MG63 (cell line): Measurements from ENCODE around the gene ERICH2. TPM values are rescaled to one million over a fixed set of nuclear protein-coding genes. Genes with fewer than 3 reads are reported as not detected.
A peak's percentile ranks its signal among the peaks of the same experiment; 100 is the strongest.
"Not testable (repeated sequence)": the region's sequence is repeated elsewhere in the genome, so short reads cannot be mapped to it uniquely, and the experiment has no call there.

ENCODE experiments used
- DNase-seq: peaks from one replicate; pipeline ENCODE4 v3.0.0-alpha.2; 2020
- H3K27me3 ChIP-seq: fragments of 250-450 bp; sonication (Bioruptor Pico); 2 replicates; pipeline ENCODE4 v1.5.1; 2020; ENCODE audit warnings: mild to moderate bottlenecking, moderate library complexity
- H3K36me3 ChIP-seq: fragments of 250-450 bp; sonication (Bioruptor Pico); 2 replicates; pipeline ENCODE4 v1.5.1; 2020; ENCODE audit warnings: mild to moderate bottlenecking, moderate library complexity
- H3K4me3 ChIP-seq: fragments of 250-450 bp; sonication (Bioruptor Pico); 2 replicates; pipeline ENCODE4 v1.5.1; 2020; ENCODE audit warnings: mild to moderate bottlenecking, moderate library complexity
- H3K9me3 ChIP-seq: fragments of 250-450 bp; sonication (Bioruptor Pico); 2 replicates; pipeline ENCODE4 v1.5.1; 2020; ENCODE audit warnings: mild to moderate bottlenecking, moderate library complexity
- total RNA-seq: library from RNA; depleted of rRNA; stranded (reverse); fragments of >200 nt; shearing (Covaris generic); gene quantifications from 2 replicates; pipeline ENCODE4 v1.2.3, GENCODE V29; 2014; ENCODE audit warnings: low replicate concordance

The ERICH2 gene
- total RNA-seq, 1 experiment from 2014 or later = 1.5 TPM

DNA sequence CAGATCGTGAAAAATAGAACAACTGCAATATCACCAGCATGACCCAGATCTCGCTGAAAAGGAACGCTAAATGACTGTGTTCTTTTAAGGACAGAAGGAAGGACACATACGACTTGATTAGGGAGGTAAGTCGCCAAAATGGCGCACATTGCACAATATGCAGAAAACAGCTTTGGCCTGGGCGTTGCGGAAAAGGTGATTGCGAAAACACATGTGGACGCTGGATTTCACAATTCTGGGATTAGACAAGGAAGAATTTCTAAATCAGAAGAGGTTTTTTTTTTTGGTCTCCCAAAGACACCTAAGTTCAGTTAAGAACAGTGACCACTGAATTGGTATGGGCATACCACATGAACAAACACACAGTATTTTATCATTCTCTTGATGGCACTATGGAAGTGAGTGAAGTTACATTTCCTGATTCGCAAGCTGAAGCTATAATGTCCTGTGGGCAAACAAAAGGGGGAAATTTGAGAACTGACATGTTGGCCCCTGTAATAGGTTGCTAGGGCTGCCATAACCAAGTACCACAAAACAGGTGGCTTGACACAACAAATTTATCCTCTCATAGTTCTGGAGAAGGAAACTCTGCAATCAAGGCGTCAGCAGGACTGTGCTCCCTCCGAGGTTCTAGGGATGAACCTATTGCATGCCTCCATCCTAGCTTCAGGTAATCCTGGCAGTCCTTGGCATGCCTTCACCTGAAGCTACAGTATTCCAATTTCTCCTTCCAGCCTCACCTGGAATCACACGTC is 25.8 kb upstream of the ERICH2 start:
- no peaks in the 10 kb centered on the region for H3K9me3 ChIP-seq
- no peaks in the 10 kb centered on the region for H3K27me3 ChIP-seq
- no peak for DNase-seq
- no peak overlapping the region for H3K4me3 ChIP-seq
- no peaks in the 10 kb centered on the region for H3K36me3 ChIP-seq

GRCh38 chr2:170745305-170745704 is 24.9 kb upstream of the ERICH2 start:
- no peak for DNase-seq
- no peaks in the 10 kb centered on the region for H3K36me3 ChIP-seq
- no peaks in the 10 kb centered on the region for H3K27me3 ChIP-seq
- H3K4me3 ChIP-seq = no peak overlapping the region
- no peaks in the 10 kb centered on the region for H3K9me3 ChIP-seq

DNA sequence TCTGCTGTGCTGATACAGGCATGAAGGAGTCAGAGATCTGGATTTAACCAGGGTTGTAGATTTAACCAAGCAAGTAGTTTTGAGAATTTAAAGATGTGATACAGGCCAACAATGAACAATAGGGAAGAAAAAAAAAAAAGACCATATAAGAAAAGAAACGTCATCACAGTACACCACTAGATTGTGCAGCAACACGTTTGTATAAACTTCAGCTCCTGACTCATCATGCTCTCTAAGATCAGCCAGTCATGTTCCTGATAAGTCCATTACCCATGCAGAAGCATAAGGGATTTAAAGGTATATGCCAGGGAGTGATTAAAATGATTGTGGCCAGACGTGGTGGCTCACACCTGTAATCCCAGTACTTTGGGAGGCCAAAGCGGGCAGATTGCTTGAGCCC is 22.3 kb upstream of the ERICH2 start:
- Histone ChIP-seq H3K4me3 (no peak overlapping the region), H3K27me3 (no peaks in the 10 kb centered on the region), H3K36me3 (no peaks in the 10 kb centered on the region), H3K9me3 (no peaks in the 10 kb centered on the region)
- DNase-seq = peak; percentile 37

DNA sequence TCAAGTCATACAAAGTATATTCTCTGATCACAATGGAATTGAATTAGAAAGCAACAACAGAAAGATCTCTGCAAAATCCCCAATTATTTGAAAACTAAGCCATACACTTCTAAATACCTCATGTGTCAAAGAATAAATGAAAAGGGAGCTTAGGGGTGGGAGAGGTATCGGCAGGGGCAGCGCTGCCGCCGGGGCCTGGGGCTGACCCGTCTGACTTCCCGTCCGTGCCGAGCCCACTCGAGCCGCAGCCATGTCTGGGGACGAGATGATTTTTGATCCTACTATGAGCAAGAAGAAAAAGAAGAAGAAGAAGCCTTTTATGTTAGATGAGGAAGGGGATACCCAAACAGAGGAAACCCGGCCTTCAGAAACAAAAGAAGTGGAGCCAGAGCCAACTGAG is 18.6 kb upstream of the ERICH2 start:
- not testable (repeated sequence) for DNase-seq, H3K9me3 ChIP-seq, H3K4me3 ChIP-seq, H3K27me3 ChIP-seq, H3K36me3 ChIP-seq

GRCh38 chr2:170761572-170761971 is 8.6 kb upstream of the ERICH2 start:
- H3K36me3 ChIP-seq = no peaks in the 10 kb centered on the region
- H3K27me3 ChIP-seq = no peaks in the 10 kb centered on the region
- no peak overlapping the region for H3K4me3 ChIP-seq
- H3K9me3 ChIP-seq = no peaks in the 10 kb centered on the region
- DNase-seq = no peak

DNA sequence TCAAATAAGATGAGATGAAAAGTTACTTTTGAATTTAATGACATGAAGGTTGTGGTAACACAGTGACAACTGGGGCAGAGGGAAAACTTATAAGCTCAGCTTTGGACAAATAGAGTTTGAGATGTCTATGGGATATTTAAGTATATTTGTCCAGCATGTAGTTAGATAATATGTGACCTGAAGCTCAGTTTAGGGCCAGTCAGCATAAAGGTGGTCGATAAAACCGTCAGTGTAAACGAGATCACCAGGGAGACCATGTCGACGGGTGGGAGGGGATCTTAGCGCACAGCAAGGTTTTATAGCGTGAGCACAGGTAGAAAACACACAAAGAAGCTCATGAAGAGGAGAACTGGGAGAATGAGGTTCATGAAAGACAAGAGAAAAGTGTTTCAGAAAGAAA is 7.4 kb upstream of the ERICH2 start:
- Histone ChIP-seq H3K9me3 (no peaks in the 10 kb centered on the region), H3K27me3 (no peaks in the 10 kb centered on the region), H3K4me3 (no peak overlapping the region), H3K36me3 (no peaks in the 10 kb centered on the region)
- DNase-seq = no peak

GRCh38 chr2:170763232-170763631 is 6.9 kb upstream of the ERICH2 start:
- H3K36me3 ChIP-seq = no peaks in the 10 kb centered on the region
- no peak overlapping the region for H3K4me3 ChIP-seq
- no peaks in the 10 kb centered on the region for H3K27me3 ChIP-seq
- DNase-seq = no peak
- no peaks in the 10 kb centered on the region for H3K9me3 ChIP-seq

DNA sequence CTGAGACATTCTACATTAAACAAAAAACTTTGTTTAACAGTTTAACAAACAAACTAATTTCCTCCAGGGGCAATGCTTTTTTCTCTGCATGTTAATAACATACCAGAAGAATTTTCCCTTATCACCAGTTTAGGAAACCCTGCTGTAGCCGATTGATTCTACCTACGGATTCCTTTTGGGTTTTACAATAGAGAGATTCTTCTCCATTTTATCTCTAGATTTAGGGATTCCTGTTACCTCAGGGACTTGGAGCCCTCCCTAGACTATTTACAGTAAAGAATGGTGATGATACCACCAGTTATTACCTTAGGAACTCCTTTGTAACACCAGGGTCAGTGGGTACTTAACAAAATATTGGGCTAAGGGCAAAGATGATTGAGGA is 5.3 kb upstream of the ERICH2 start:
- Histone ChIP-seq H3K27me3 (no peaks in the 10 kb centered on the region), H3K4me3 (no peak overlapping the region), H3K9me3 (no peaks in the 10 kb centered on the region), H3K36me3 (no peaks in the 10 kb centered on the region)
- DNase-seq = no peak

GRCh38 chr2:170766693-170767092 is 3.5 kb upstream of the ERICH2 start:
- Histone ChIP-seq H3K36me3 (no peaks in the 10 kb centered on the region), H3K9me3 (no peaks in the 10 kb centered on the region), H3K27me3 (peaks cover 5% of the 10 kb centered on the region; the same call in 1 of the 2 replicates), H3K4me3 (no peak overlapping the region)
- no peak for DNase-seq

DNA sequence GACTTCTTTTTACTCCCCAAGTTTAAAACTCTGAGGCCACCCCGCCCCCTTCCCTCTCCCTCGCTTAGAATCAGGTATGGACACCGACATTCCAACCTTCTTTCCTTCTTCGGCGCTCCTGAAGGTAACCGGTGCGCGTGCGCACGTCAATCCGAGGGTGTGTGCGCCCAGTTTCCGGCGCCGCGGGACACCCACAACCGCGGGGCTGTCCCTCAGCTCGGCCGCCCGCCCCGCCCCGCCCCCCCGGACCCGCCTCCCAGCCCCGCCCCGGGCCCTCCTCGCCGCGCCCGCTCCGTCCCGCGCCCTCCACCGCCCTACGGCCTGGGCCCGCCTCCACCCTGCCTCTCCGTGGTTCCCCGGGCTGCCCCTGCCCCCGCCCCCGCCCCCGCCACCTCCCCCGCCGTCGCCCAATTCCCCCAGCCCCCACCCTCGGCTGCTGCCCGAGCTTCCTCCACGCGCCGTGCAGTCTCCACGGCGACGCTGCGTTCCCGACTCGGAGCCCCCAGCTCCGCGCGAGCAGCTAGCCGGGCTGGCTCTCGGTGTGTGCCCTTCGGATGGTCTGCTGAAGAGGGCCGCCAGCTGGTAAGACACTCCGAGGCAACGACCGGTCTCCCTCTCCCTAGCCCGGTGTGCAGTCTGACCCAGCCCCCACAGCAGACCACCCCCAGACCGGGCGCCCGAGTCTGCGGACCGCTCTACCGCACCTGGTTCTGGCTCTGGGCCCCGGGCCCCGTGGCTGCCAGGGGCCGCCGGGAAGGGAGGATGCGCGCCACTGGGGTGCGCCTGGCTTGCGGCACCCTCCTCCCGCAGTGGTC is 635 bp downstream of the ERICH2 start:
- DNase-seq = peak; percentile 77
- H3K9me3 ChIP-seq = no peaks in the 10 kb centered on the region
- peak overlapping the region; percentile 78 for H3K4me3 ChIP-seq
- peaks cover 5% of the 10 kb centered on the region; the same call in 1 of the 2 replicates for H3K27me3 ChIP-seq
- H3K36me3 ChIP-seq = no peaks in the 10 kb centered on the region

DNA sequence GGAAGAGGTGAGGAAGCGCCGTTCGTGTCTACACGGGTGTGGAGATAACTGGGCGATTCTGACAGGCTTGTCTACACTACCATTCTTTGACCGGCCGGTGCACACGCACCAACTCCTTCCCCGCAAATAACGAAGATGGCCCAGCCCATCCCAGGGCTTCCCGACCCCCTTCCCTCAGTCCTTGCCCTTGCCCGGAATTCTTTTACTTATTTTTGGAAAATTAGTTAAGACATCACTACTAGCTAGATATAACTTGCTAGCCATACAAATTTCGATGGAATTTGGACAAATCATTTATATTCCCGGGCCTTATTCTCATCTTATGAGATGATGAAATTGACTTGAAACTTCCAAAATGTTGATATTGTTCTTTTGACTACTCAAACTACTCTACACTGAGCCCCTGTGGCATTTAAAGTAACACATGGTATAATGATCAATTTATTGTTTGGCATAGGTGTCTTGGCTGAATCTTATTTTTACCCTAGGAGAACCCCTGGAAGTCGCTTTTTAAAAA is 1.3 kb downstream of the ERICH2 start:
- no peaks in the 10 kb centered on the region for H3K36me3 ChIP-seq
- peak overlapping the region; percentile 56 for H3K4me3 ChIP-seq
- no peak for DNase-seq
- no peaks in the 10 kb centered on the region for H3K9me3 ChIP-seq
- peaks cover 5% of the 10 kb centered on the region; the same call in 1 of the 2 replicates for H3K27me3 ChIP-seq

DNA sequence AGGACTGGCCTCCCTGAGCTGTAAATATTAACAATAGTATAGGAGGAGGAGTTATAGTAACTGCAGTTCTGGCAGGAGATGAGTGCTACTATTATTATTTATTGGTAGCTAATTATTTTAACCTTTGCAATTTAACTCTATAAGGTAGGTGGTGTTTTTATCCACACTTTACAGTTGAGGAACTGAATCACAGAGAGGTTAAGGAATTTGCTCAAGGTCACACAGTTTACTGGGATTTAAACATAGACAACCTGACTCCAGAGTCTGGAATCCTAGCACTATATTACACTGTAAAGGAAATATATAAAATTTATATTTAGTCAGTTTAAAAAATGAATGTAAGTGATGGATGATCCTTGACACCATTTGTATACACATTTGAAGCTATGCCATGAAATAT is 2.1 kb downstream of the ERICH2 start:
- Histone ChIP-seq H3K27me3 (peaks cover 5% of the 10 kb centered on the region; the same call in 1 of the 2 replicates), H3K4me3 (no peak overlapping the region), H3K9me3 (no peaks in the 10 kb centered on the region), H3K36me3 (no peaks in the 10 kb centered on the region)
- no peak for DNase-seq

DNA sequence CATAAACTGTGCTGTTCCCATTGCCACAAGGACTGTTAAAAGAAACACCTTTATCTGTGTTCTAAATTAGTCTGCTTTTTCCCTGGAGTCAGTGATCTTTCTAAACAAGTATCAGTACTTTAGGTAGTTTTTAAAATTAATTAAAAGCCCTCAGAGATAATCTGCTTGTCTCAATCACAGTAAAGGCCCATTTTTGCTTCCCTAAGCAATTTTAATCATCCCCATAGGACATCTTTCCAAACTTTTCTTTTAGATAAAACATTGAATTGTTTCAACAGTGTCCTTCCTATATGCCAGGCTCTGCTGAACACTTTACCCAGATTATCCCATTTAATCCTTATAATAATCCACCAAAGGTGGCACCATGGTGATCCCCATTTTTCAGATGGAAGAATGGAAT is 3.9 kb downstream of the ERICH2 start:
- no peak for DNase-seq
- no peak overlapping the region for H3K4me3 ChIP-seq
- H3K9me3 ChIP-seq = no peaks in the 10 kb centered on the region
- peaks cover 5% of the 10 kb centered on the region; the same call in 1 of the 2 replicates for H3K27me3 ChIP-seq
- no peaks in the 10 kb centered on the region for H3K36me3 ChIP-seq

DNA sequence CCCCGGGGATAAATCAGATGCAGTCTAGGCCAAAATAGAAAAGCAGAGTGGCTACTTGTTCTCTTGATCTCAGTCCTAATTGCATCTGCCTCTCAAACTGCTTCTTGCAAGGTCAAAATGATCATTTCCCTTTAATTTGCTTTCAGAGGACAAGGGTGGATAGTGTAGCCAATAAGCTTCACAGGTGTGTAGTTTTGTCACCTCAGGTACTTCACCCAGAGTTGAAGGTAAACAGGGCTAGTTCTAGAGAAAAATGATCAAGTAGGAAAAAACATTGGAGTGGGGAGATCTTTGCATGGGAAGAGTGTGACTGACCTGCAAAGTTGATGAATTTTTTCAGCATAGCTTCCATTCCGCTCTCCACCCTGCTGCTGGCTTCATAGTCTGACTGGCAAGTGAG is 8.7 kb downstream of the ERICH2 start:
- no peaks in the 10 kb centered on the region for H3K36me3 ChIP-seq
- H3K4me3 ChIP-seq = no peak overlapping the region
- DNase-seq = no peak
- H3K27me3 ChIP-seq = no peaks in the 10 kb centered on the region
- H3K9me3 ChIP-seq = no peaks in the 10 kb centered on the region

GRCh38 chr2:170779304-170779703 is 9.1 kb downstream of the ERICH2 start:
- Histone ChIP-seq H3K27me3 (no peaks in the 10 kb centered on the region), H3K36me3 (no peaks in the 10 kb centered on the region), H3K4me3 (no peak overlapping the region), H3K9me3 (no peaks in the 10 kb centered on the region)
- no peak for DNase-seq

DNA sequence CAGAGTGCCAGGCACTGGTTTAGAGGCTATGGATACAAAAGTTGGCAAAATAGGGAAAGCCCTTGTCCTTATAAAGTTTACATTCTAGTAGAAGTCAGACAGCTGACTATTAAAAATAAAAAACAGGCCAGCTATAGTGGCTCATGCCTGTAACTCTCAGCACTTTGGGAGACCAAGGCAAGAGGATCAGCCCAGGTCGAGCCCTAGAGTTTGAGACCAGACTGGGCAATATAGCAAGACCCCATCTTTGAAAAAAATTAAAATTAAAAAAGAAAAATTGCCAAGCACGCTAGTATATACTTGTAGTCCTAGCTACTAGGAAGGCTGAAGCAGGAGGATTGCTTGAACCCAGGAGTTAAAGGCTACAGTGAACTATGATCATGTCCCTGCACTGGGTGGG is 12.5 kb downstream of the ERICH2 start:
- Histone ChIP-seq H3K4me3 (no peak overlapping the region), H3K9me3 (no peaks in the 10 kb centered on the region), H3K36me3 (no peaks in the 10 kb centered on the region), H3K27me3 (0 out of 2 replicates have a peak, but pooled peaks cover 3% of the 10 kb centered on the region)
- DNase-seq = no peak

- Histone ChIP-seq H3K27me3 (0 out of 2 replicates have a peak, but pooled peaks cover 3% of the 10 kb centered on the region), H3K4me3 (no peak overlapping the region), H3K36me3 (no peaks in the 10 kb centered on the region), H3K9me3 (no peaks in the 10 kb centered on the region)
- no peak for DNase-seq
Measured at GRCh38 chr2:170783549-170783948, 13.4 kb downstream of the ERICH2 start.
